SK-N-SH (cell line): ENCODE measurements around the gene RNF4.

Experiments used
- EP300 ChIP-seq, 2 experiments: IDR thresholded peaks; 2 replicates each; pipeline versions ENCODE4 v1.4.0 to v1.6.1; 2012; ENCODE audit warnings: borderline replicate concordance in 1 of 2, low read depth in 1 of 2, low read length in 1 of 2
- EZH2phosphoT487 ChIP-seq: fragments of 200-600 bp; sonication (generic); IDR thresholded peaks from 2 replicates; pipeline ENCODE4 v1.6.1; 2017; ENCODE audit warnings: low read depth, mixed run types, mild to moderate bottlenecking, antibody characterized with exemption, moderate library complexity, borderline replicate concordance
- GABPA ChIP-seq: IDR thresholded peaks from 2 replicates; pipeline ENCODE4 v1.4.0; 2012; ENCODE audit warnings: low read depth, mild to moderate bottlenecking
- JUND ChIP-seq: IDR thresholded peaks from 2 replicates; pipeline ENCODE4 v1.4.0; 2012
- NFIC ChIP-seq: IDR thresholded peaks from 2 replicates; pipeline ENCODE4 v1.4.0; 2012; ENCODE audit warnings: borderline replicate concordance
- TEAD4 ChIP-seq: IDR thresholded peaks from 2 replicates; pipeline ENCODE4 v1.4.0; 2012; ENCODE audit warnings: mild to moderate bottlenecking, borderline replicate concordance; ENCODE audit not compliant: insufficient read depth
- YY1 ChIP-seq: IDR thresholded peaks from 2 replicates; pipeline ENCODE4 v1.4.0; 2012; ENCODE audit warnings: low read depth, mild to moderate bottlenecking
- TF ChIP-seq, protein P1 (sequence below): fragments of 200-600 bp; sonication (generic); IDR thresholded peaks from 2 replicates; pipeline ENCODE4 v1.6.1; 2017; ENCODE audit warnings: antibody characterized with exemption, mild to moderate bottlenecking, moderate library complexity
- TF ChIP-seq, protein P2 (sequence below): fragments of 150-350 bp; IDR thresholded peaks from 2 replicates; pipeline ENCODE4 v1.6.1; 2017; ENCODE audit warnings: antibody characterized with exemption, low read length, low read depth, borderline replicate concordance
- TF ChIP-seq, protein P3 (sequence below): IDR thresholded peaks from 2 replicates; pipeline ENCODE4 v1.4.0; 2012; ENCODE audit warnings: low read depth

DNA sequence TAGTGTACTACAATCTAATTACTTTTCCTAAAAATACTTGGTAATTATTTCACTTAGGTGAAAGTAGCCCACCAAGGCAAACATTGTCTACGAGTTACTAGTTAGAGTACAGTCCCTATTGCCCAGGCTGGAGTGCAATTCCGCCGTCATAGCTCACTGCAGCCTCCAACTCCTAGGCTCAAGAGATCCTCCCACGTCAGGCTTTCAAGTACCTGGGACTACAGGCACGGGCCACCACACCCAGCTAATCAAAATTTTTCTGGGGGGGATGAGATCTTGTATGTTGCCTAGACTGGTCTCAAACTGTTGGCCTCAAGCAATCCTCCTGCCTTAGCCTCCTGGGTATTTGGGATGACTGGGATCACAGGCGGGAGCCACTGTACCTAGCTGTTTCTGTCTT, 89.4 kb downstream of the RNF4 start:
- no peak for TF ChIP-seq JUND
- TF ChIP-seq, protein P1, sequence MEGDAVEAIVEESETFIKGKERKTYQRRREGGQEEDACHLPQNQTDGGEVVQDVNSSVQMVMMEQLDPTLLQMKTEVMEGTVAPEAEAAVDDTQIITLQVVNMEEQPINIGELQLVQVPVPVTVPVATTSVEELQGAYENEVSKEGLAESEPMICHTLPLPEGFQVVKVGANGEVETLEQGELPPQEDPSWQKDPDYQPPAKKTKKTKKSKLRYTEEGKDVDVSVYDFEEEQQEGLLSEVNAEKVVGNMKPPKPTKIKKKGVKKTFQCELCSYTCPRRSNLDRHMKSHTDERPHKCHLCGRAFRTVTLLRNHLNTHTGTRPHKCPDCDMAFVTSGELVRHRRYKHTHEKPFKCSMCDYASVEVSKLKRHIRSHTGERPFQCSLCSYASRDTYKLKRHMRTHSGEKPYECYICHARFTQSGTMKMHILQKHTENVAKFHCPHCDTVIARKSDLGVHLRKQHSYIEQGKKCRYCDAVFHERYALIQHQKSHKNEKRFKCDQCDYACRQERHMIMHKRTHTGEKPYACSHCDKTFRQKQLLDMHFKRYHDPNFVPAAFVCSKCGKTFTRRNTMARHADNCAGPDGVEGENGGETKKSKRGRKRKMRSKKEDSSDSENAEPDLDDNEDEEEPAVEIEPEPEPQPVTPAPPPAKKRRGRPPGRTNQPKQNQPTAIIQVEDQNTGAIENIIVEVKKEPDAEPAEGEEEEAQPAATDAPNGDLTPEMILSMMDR, result no peak
- no peak for TF ChIP-seq EZH2phosphoT487
- TF ChIP-seq NFIC, result no peak
- TF ChIP-seq, protein P2, sequence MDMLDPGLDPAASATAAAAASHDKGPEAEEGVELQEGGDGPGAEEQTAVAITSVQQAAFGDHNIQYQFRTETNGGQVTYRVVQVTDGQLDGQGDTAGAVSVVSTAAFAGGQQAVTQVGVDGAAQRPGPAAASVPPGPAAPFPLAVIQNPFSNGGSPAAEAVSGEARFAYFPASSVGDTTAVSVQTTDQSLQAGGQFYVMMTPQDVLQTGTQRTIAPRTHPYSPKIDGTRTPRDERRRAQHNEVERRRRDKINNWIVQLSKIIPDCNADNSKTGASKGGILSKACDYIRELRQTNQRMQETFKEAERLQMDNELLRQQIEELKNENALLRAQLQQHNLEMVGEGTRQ, result no peak
- TF ChIP-seq, protein P3, sequence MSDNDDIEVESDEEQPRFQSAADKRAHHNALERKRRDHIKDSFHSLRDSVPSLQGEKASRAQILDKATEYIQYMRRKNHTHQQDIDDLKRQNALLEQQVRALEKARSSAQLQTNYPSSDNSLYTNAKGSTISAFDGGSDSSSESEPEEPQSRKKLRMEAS, result no peak
- TF ChIP-seq TEAD4, result no peak
- no peak for TF ChIP-seq GABPA
- no peak for TF ChIP-seq EP300 (IDR thresholded peaks at IDR 0.05; ENCODE audit: borderline replicate concordance in 1 of 2, low read depth in 1 of 2, low read length in 1 of 2)
- TF ChIP-seq YY1, result no peak
